Peyer's patch (tissue), 4 donors: ENCODE measurements around the gene YIF1A. TPM values are rescaled to one million over a fixed set of nuclear protein-coding genes. Genes with fewer than 3 reads are reported as not detected.
"Not testable (repeated sequence)": the region's sequence is repeated elsewhere in the genome, so short reads cannot be mapped to it uniquely, and the experiment has no call there.

Source experiments
- DNase-seq, 3 donors: peaks; one replicate each; pipeline ENCODE4 v3.0.0-alpha.2; 2017 to 2019
- H3K27ac ChIP-seq, 4 donors: fragments of 200-600 bp; sonication (generic); one replicate each; pipeline ENCODE4 v1.5.1; 2016 to 2019
- H3K27me3 ChIP-seq, 2 donors: fragments of 200-600 bp; sonication (generic); one replicate each; pipeline ENCODE4 v1.5.1; 2019
- H3K36me3 ChIP-seq, 3 donors: fragments of 200-600 bp; sonication (generic); one replicate each; pipeline ENCODE4 v1.5.1; 2016 to 2019
- H3K4me1 ChIP-seq, 4 donors: fragments of 200-600 bp; sonication (generic); one replicate each; pipeline ENCODE4 v1.5.1; 2016 to 2019
- H3K4me3 ChIP-seq, 4 donors: fragments of 200-600 bp; sonication (generic); 1 replicate in 3 of 4; 2 replicates in 1 of 4; pipeline ENCODE4 v1.5.1; 2016 to 2019; ENCODE audit warnings: mild to moderate bottlenecking in 1 of 4
- H3K9me3 ChIP-seq, 4 donors: fragments of 200-600 bp; sonication (generic); one replicate each; pipeline ENCODE4 v1.5.1; 2016 to 2019; ENCODE audit warnings: mild to moderate bottlenecking in 1 of 4
- CTCF ChIP-seq, 6 experiments: fragments of 450-650 bp in 4 of 6; fragments of 200-600 bp in 2 of 6; sonication (generic) in 1 of 6; IDR thresholded peaks; one replicate each; pipeline ENCODE4 v1.5.1; 2017 to 2019; ENCODE audit warnings: antibody characterized with exemption in 6 of 6, mild to moderate bottlenecking in 3 of 6, moderate library complexity in 1 of 6
- POLR2A ChIP-seq, 2 donors: fragments of 450-650 bp; IDR thresholded peaks; one replicate each; pipeline ENCODE4 v1.5.1; 2017; ENCODE audit warnings: antibody characterized with exemption in 2 of 2, mild to moderate bottlenecking in 2 of 2, moderate library complexity in 2 of 2
- total RNA-seq, 4 donors: library from RNA; depleted of rRNA; stranded (reverse); fragments of >200 nt; gene quantifications; one replicate each; pipeline ENCODE4 v1.1.0, GENCODE V29; 2016

YIF1A gene
- total RNA-seq, 4 donors from 2014 or later = 52.0 to 132 (median 115) TPM

GRCh38 chr11:66279092-66279734 is 9.7 kb downstream of the YIF1A start:
- peaks cover 0 to 27% (median 0%) of the 10 kb centered on the region in 3 donors for H3K36me3 ChIP-seq
- TF ChIP-seq CTCF (IDR thresholded peaks at IDR 0.05) (no peak), POLR2A (IDR thresholded peaks at IDR 0.05) (no peak)
- H3K27ac ChIP-seq = no peak overlapping the region
- peaks cover 3 to 28% (median 19%) of the 10 kb centered on the region in 4 donors for H3K4me1 ChIP-seq
- H3K4me3 ChIP-seq = no peak overlapping the region
- no peaks in the 10 kb centered on the region for H3K9me3 ChIP-seq
- H3K27me3 ChIP-seq = no peaks in the 10 kb centered on the region
- DNase-seq = no peak

- Histone ChIP-seq H3K4me1 (peaks cover 3 to 28% (median 19%) of the 10 kb centered on the region in 4 donors), H3K27me3 (no peaks in the 10 kb centered on the region), H3K36me3 (peaks cover 0 to 31% (median 0%) of the 10 kb centered on the region in 3 donors), H3K9me3 (no peaks in the 10 kb centered on the region), H3K4me3 (peak overlapping the region in 3 of 4 donors; percentile 23 to 69 (median 48)), H3K27ac (peak overlapping the region in 1 of 4 donors; percentile 83)
- no peak for TF ChIP-seq POLR2A (IDR thresholded peaks at IDR 0.05)
- TF ChIP-seq CTCF (IDR thresholded peaks at IDR 0.05) = no peak
- no peak for DNase-seq
These were observed 10.4 kb downstream of the YIF1A start for GRCh38 chr11:66278363-66279091.

GRCh38 chr11:66277471-66278362 is 11.2 kb downstream of the YIF1A start, which contains the start of gene CNIH2:
CNIH2 (plus strand) TSS chr11:66278175; CDS start chr11:66278457, 282 bp downstream.
- Histone ChIP-seq H3K27me3 (no peaks in the 10 kb centered on the region), H3K27ac (peak within 1 kb of the TSS; percentile 49 to 83 (median 59)), H3K36me3 (peaks cover 0 to 39% (median 0%) of the 10 kb centered on the region in 3 donors), H3K9me3 (no peaks in the 10 kb centered on the region), H3K4me3 (peak within 1 kb of the TSS; percentile 34 to 69 (median 47)), H3K4me1 (peaks cover 2 to 32% (median 18%) of the 10 kb centered on the region in 4 donors)
- peak in 1 of 2 donors; percentile 18 for TF ChIP-seq POLR2A (IDR thresholded peaks at IDR 0.05)
- no peak for TF ChIP-seq CTCF (IDR thresholded peaks at IDR 0.05)
- DNase-seq = peak; percentile 42 to 84 (median 78)

GRCh38 chr11:66277064-66277463 is 11.9 kb downstream of the YIF1A start:
- Histone ChIP-seq H3K36me3 (peaks cover 0 to 46% (median 0%) of the 10 kb centered on the region in 3 donors), H3K27ac (peak overlapping the region in 2 of 4 donors; percentile 49 to 60), H3K4me1 (peaks cover 0 to 27% (median 12%) of the 10 kb centered on the region in 4 donors)
- H3K9me3 ChIP-seq, H3K27me3 ChIP-seq, H3K4me3 ChIP-seq, DNase-seq: not testable (repeated sequence)

- DNase-seq, H3K27ac ChIP-seq, H3K27me3 ChIP-seq, H3K9me3 ChIP-seq, H3K4me3 ChIP-seq: not testable (repeated sequence)
- Histone ChIP-seq H3K4me1 (peaks cover 0 to 23% (median 11%) of the 10 kb centered on the region in 4 donors), H3K36me3 (peaks cover 0 to 50% (median 0%) of the 10 kb centered on the region in 3 donors)
These were observed 12.3 kb downstream of the YIF1A start for GRCh38 chr11:66276619-66277018.

GRCh38 chr11:66275984-66276612 is 12.8 kb downstream of the YIF1A start:
- Histone ChIP-seq H3K36me3 (peaks cover 0 to 52% (median 0%) of the 10 kb centered on the region in 3 donors), H3K27me3 (no peaks in the 10 kb centered on the region), H3K4me1 (peaks cover 0 to 23% (median 11%) of the 10 kb centered on the region in 4 donors), H3K9me3 (no peaks in the 10 kb centered on the region), H3K4me3 (no peak overlapping the region), H3K27ac (no peak overlapping the region)
- no peak for DNase-seq
- TF ChIP-seq CTCF (IDR thresholded peaks at IDR 0.05) (no peak), POLR2A (IDR thresholded peaks at IDR 0.05) (no peak)
